PC-3 (cell line): ENCODE data around the gene RANBP10. TPM values are rescaled to one million over a fixed set of nuclear protein-coding genes. Genes with fewer than 3 reads are reported as not detected.
A peak's percentile ranks its signal among the peaks of the same experiment; 100 is the strongest.
"Not testable (repeated sequence)": the region's sequence is repeated elsewhere in the genome, so short reads cannot be mapped to it uniquely, and the experiment has no call there.

Experiments used
- ATAC-seq: fragments of 200-7000 bp; cut with Tn5 transposase; 2 replicates; pipeline ENCODE4 v1.9.1; 2020; ENCODE audit warnings: mild to moderate bottlenecking, moderate library complexity
- BruUV-seq: library from RNA; stranded (reverse); fragments of 400-500 nt; replicated peaks from 2 replicates; lab custom pipeline; 2021; lab: Mats Ljungman, UMichigan
- CTCF ChIA-PET: fragments of 300-600 bp; sonication (Branson Sonifier 250); formaldehyde crosslinking; loops from one replicate; lab custom pipeline; 2022; ENCODE audit warnings: antibody characterized with exemption; lab: Charles Lee
- POLR2A ChIA-PET: fragments of 300-600 bp; sonication (Branson Sonifier 250); formaldehyde crosslinking; loops from one replicate; lab custom pipeline; 2022; ENCODE audit warnings: antibody characterized with exemption; ENCODE audit not compliant: unreplicated experiment; lab: Charles Lee
- DNase-seq: peaks from one replicate; pipeline ENCODE4 v3.0.0-alpha.2; 2015
- H2AFZ ChIP-seq: fragments of 300-600 bp; sonication (generic); 2 replicates; pipeline ENCODE4 v1.6.0; 2016; ENCODE audit warnings: antibody characterized with exemption, low read length
- H3F3A ChIP-seq: fragments of 300-600 bp; sonication (generic); one replicate; pipeline ENCODE4 v1.6.0; 2017; ENCODE audit warnings: antibody characterized with exemption, low read length, control low read depth, mild to moderate bottlenecking; ENCODE audit not compliant: unreplicated experiment
- H3K27ac ChIP-seq: fragments of 300-600 bp; sonication (generic); 2 replicates; pipeline ENCODE4 v1.5.1; 2016; ENCODE audit warnings: mild to moderate bottlenecking, low read length
- H3K27me3 ChIP-seq: fragments of 300-600 bp; sonication (generic); 2 replicates; pipeline ENCODE4 v1.6.1; 2016; ENCODE audit warnings: low read length, mixed read lengths
- H3K36me3 ChIP-seq: fragments of 300-600 bp; sonication (generic); 2 replicates; pipeline ENCODE4 v1.6.1; 2016; ENCODE audit warnings: low read depth, mixed run types, low read length, mixed read lengths
- H3K4me1 ChIP-seq: fragments of 300-600 bp; sonication (generic); 2 replicates; pipeline ENCODE4 v1.5.1; 2016; ENCODE audit warnings: low read length; ENCODE audit not compliant: insufficient read depth
- H3K4me2 ChIP-seq: fragments of 300-600 bp; sonication (generic); 2 replicates; pipeline ENCODE4 v1.6.0; 2016; ENCODE audit warnings: low read length
- H3K4me3 ChIP-seq: fragments of 300-600 bp; sonication (generic); 2 replicates; pipeline ENCODE4 v1.5.1; 2016; ENCODE audit warnings: mild to moderate bottlenecking, low read length, mixed read lengths
- H3K79me2 ChIP-seq: fragments of 300-600 bp; sonication (generic); 2 replicates; pipeline ENCODE4 v1.6.1; 2017; ENCODE audit warnings: low read length, mixed read lengths
- H3K9ac ChIP-seq: fragments of 300-600 bp; sonication (generic); 2 replicates; pipeline ENCODE4 v1.6.0; 2016; ENCODE audit warnings: mild to moderate bottlenecking, low read length
- H3K9me2 ChIP-seq: fragments of 300-600 bp; sonication (generic); replicated peaks from 2 replicates; pipeline ENCODE4 v1.6.1; 2016; ENCODE audit warnings: mixed run types, low read length, mixed read lengths
- H3K9me3 ChIP-seq: fragments of 300-600 bp; sonication (generic); 2 replicates; pipeline ENCODE4 v1.6.1; 2016; ENCODE audit warnings: low read length, mixed read lengths
- H4K20me1 ChIP-seq: fragments of 300-600 bp; sonication (generic); 2 replicates; pipeline ENCODE4 v1.6.1; 2016; ENCODE audit warnings: low read length, mixed read lengths
- CTCF ChIP-seq: fragments of 300-600 bp; sonication (generic); conservative IDR thresholded peaks from 2 replicates; pipeline ENCODE4 v1.5.1; 2017; ENCODE audit warnings: antibody characterized with exemption, low read depth, mild to moderate bottlenecking, low read length
- EZH2 ChIP-seq: fragments of 300-600 bp; sonication (generic); IDR thresholded peaks from one replicate; pipeline ENCODE4 v1.6.1; 2017; ENCODE audit warnings: antibody characterized with exemption, mild to moderate bottlenecking, low read length; ENCODE audit not compliant: unreplicated experiment
- EZH2phosphoT487 ChIP-seq: fragments of 300-600 bp; sonication (generic); IDR thresholded peaks from 2 replicates; pipeline ENCODE4 v1.6.1; 2018; ENCODE audit warnings: mild to moderate bottlenecking, antibody characterized with exemption, low read length, borderline replicate concordance
- intact Hi-C: fragments of 100-400 bp; cut with micrococcal nuclease; formaldehyde crosslinking; loops from 2 replicates; pipeline ENCODE4 v1.9.0; 2023
- total RNA-seq: library from RNA; depleted of rRNA; stranded (reverse); fragments of >200 nt; gene quantifications from 2 replicates; pipeline ENCODE4 v1.2.3, GENCODE V29; 2014

RANBP10 gene
- total RNA-seq, 1 experiment from 2014 or later, result 5.5 TPM

- Histone ChIP-seq H3K9me2 (no peaks in the 10 kb centered on the region), H3K79me2 (peaks cover 39% of the 10 kb centered on the region), H3K4me3 (peak overlapping the region; percentile 89), H3K9ac (peak overlapping the region; percentile 81), H3K36me3 (no peaks in the 10 kb centered on the region), H3K27me3 (no peaks in the 10 kb centered on the region), H2AFZ (peak overlapping the region; percentile 99), H3K4me1 (peaks cover 30% of the 10 kb centered on the region), H3K27ac (peak overlapping the region; percentile 83), H3F3A (no peaks in the 10 kb centered on the region), H4K20me1 (0 out of 2 replicates have a peak, but pooled peaks cover 9% of the 10 kb centered on the region), H3K4me2 (peak overlapping the region; percentile 90), H3K9me3 (no peaks in the 10 kb centered on the region)
- POLR2A ChIA-PET, result no interaction called here
- TF ChIP-seq EZH2 (no peak), EZH2phosphoT487 (no peak), CTCF (no peak)
- intact Hi-C loops, result loop anchor here (5.0 kb wide), 1 partner anchor 86 kb away; no protein-coding TSS in a partner anchor
- DNase-seq (no peak), ATAC-seq (no peak)
- no TSS peak for BruUV-seq
- CTCF ChIA-PET, result no interaction called here
These were observed 34.9 kb upstream of the RANBP10 start for GRCh38 chr16:67841198-67841815.

- CTCF ChIA-PET, result no interaction called here
- no TSS peak for BruUV-seq
These were observed 31.5 kb upstream of the RANBP10 start for GRCh38 chr16:67837811-67838210.

GRCh38 chr16:67837190-67837589 lies 30.8 kb upstream of the RANBP10 start:
- Histone ChIP-seq H3K4me1 (peaks cover 15% of the 10 kb centered on the region), H3K79me2 (peaks cover 15% of the 10 kb centered on the region)
- H3K4me3 ChIP-seq, H3K27me3 ChIP-seq, H3K9me3 ChIP-seq, H3K36me3 ChIP-seq, ATAC-seq, DNase-seq, intact Hi-C loops, H2AFZ ChIP-seq, H3K4me2 ChIP-seq, H3F3A ChIP-seq, H3K9me2 ChIP-seq, H4K20me1 ChIP-seq, BruUV-seq, H3K27ac ChIP-seq, H3K9ac ChIP-seq: not testable (repeated sequence)
- CTCF ChIA-PET, result interaction anchor here (0.7 kb wide), 1 partner anchor 290 kb away, joined by 4 read pairs; no protein-coding TSS in a partner anchor
- POLR2A ChIA-PET, result interaction anchor here (0.6 kb wide), 1 partner anchor 275 kb away, joined by 16 read pairs; the partner anchor contains the start of gene CTCF

More at GRCh38 chr16:67837811-67838210, 31.5 kb upstream of the RANBP10 start:
- Histone ChIP-seq H3K4me1 (peaks cover 10% of the 10 kb centered on the region), H3K9me3 (no peaks in the 10 kb centered on the region), H3K79me2 (peaks cover 13% of the 10 kb centered on the region), H3K27ac (no peak overlapping the region), H3K36me3 (no peaks in the 10 kb centered on the region), H3K9me2 (no peaks in the 10 kb centered on the region), H3K4me2 (no peak overlapping the region), H3K4me3 (no peak overlapping the region), H2AFZ (no peak overlapping the region), H4K20me1 (no peaks in the 10 kb centered on the region), H3F3A (no peaks in the 10 kb centered on the region), H3K9ac (no peak overlapping the region), H3K27me3 (no peaks in the 10 kb centered on the region)
- TF ChIP-seq CTCF, result no peak
- TF ChIP-seq EZH2, result no peak
- TF ChIP-seq EZH2phosphoT487, result no peak
- no peak for DNase-seq
- POLR2A ChIA-PET, result interaction anchor here (0.5 kb wide), 1 partner anchor 130 kb away, joined by 3 read pairs; no protein-coding TSS in a partner anchor
- ATAC-seq, result no peak
- intact Hi-C loops, result no loop called here
